Body of pancreas (tissue), 4 donors: ENCODE data around the gene PLEKHO1.

Source experiments
- POLR2A ChIP-seq, 3 donors: fragments of 450-650 bp; IDR thresholded peaks; one replicate each; pipeline ENCODE4 v1.6.1; 2016; ENCODE audit warnings: antibody characterized with exemption in 3 of 3, mild to moderate bottlenecking in 2 of 3
- TF ChIP-seq, protein P1 (sequence below), 7 experiments: fragments of 450-650 bp in 4 of 7; fragments of 200-600 bp in 3 of 7; sonication (generic) in 3 of 7; IDR thresholded peaks; one replicate each; pipeline ENCODE4 v1.5.1; 2016 to 2019; ENCODE audit warnings: antibody characterized with exemption in 7 of 7

DNA sequence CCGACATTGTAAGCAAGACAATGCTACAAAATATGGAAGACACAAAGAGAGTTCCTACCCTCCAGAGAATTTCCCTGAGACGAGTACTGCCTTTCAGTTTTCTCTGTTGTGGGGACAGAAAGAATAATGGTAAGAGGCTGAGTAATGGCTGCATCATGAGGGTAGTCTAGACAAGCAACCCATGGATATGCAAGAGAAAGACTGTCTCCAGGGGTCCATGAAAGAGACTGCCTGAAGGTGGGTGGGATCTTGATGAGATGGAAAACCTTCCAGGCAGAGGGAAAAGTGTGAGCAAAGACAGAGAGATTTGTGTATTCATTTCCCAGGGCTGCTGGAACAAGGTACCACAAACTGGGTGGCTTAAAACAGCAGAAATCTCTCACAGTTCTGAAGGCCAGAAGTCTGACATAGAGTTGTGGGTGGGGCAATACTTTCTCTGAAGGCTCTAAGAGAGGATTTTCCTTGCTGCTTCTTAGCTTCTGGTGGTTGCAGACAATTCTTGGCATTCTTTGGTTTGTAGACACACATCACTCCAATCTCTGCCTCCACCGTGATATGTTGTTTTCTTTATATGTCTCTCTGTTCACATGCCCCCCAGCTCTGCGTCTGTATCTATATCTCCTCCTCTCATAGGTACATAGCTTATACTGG is 44.8 kb downstream of the PLEKHO1 start:
- TF ChIP-seq POLR2A (IDR thresholded peaks at IDR 0.05) = no peak
- TF ChIP-seq, protein P1, sequence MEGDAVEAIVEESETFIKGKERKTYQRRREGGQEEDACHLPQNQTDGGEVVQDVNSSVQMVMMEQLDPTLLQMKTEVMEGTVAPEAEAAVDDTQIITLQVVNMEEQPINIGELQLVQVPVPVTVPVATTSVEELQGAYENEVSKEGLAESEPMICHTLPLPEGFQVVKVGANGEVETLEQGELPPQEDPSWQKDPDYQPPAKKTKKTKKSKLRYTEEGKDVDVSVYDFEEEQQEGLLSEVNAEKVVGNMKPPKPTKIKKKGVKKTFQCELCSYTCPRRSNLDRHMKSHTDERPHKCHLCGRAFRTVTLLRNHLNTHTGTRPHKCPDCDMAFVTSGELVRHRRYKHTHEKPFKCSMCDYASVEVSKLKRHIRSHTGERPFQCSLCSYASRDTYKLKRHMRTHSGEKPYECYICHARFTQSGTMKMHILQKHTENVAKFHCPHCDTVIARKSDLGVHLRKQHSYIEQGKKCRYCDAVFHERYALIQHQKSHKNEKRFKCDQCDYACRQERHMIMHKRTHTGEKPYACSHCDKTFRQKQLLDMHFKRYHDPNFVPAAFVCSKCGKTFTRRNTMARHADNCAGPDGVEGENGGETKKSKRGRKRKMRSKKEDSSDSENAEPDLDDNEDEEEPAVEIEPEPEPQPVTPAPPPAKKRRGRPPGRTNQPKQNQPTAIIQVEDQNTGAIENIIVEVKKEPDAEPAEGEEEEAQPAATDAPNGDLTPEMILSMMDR (IDR thresholded peaks at IDR 0.05) = no peak
